GM23248 (cell line): ENCODE measurements around the gene OR2T11. TPM values are rescaled to one million over a fixed set of nuclear protein-coding genes. Genes with fewer than 3 reads are reported as not detected.
"Not testable (repeated sequence)": the region's sequence is repeated elsewhere in the genome, so short reads cannot be mapped to it uniquely, and the experiment has no call there.

Experiments used
- DNase-seq: peaks from one replicate; pipeline ENCODE4 v3.0.0-alpha.2; 2015
- H2AFZ ChIP-seq: fragments of 200-600 bp; sonication (generic); 2 replicates; pipeline ENCODE4 v1.6.1; 2016; ENCODE audit warnings: antibody characterized with exemption
- H3F3A ChIP-seq: fragments of 200-600 bp; sonication (generic); 2 replicates; pipeline ENCODE4 v1.6.1; 2016; ENCODE audit warnings: mild to moderate bottlenecking, antibody characterized with exemption, mixed run types; ENCODE audit not compliant: insufficient read depth
- H3K27ac ChIP-seq: fragments of 200-600 bp; sonication (generic); 2 replicates; pipeline ENCODE4 v1.5.1; 2016; ENCODE audit warnings: mild to moderate bottlenecking
- H3K27me3 ChIP-seq: fragments of 200-600 bp; sonication (generic); replicated peaks from 2 replicates; pipeline ENCODE4 v1.6.1; 2016; ENCODE audit warnings: mild to moderate bottlenecking; ENCODE audit not compliant: insufficient read depth
- H3K36me3 ChIP-seq: fragments of 200-600 bp; sonication (generic); 2 replicates; pipeline ENCODE4 v1.6.1; 2016; ENCODE audit warnings: low read depth, mild to moderate bottlenecking
- H3K4me1 ChIP-seq: fragments of 200-600 bp; sonication (generic); 2 replicates; pipeline ENCODE4 v1.6.1; 2016; ENCODE audit warnings: mild to moderate bottlenecking; ENCODE audit not compliant: insufficient read depth
- H3K4me2 ChIP-seq: fragments of 200-600 bp; sonication (generic); one replicate; pipeline ENCODE4 v1.6.1; 2016; ENCODE audit warnings: mild to moderate bottlenecking; ENCODE audit not compliant: unreplicated experiment
- H3K4me3 ChIP-seq: fragments of 200-600 bp; sonication (generic); 2 replicates; pipeline ENCODE4 v1.5.1; 2016; ENCODE audit warnings: mild to moderate bottlenecking
- H3K79me2 ChIP-seq: fragments of 200-600 bp; sonication (generic); 2 replicates; pipeline ENCODE4 v1.6.1; 2016; ENCODE audit warnings: mild to moderate bottlenecking; ENCODE audit not compliant: insufficient read depth
- H3K9ac ChIP-seq: fragments of 200-600 bp; sonication (generic); 2 replicates; pipeline ENCODE4 v1.6.1; 2016; ENCODE audit warnings: mild to moderate bottlenecking
- H3K9me2 ChIP-seq: fragments of 200-600 bp; sonication (generic); 2 replicates; pipeline ENCODE4 v1.6.1; 2016; ENCODE audit warnings: mixed run types, mild to moderate bottlenecking, moderate library complexity; ENCODE audit not compliant: insufficient read depth
- H3K9me3 ChIP-seq: fragments of 200-600 bp; sonication (generic); one replicate; pipeline ENCODE4 v1.6.1; 2017; ENCODE audit warnings: low read depth
- H4K20me1 ChIP-seq: fragments of 200-600 bp; sonication (generic); 2 replicates; pipeline ENCODE4 v1.6.0; 2016; ENCODE audit not compliant: insufficient read depth
- WGBS, 2 experiments: methylation state at CpG; one replicate each; pipeline ENCODE4 v1.1.6; 2015 to 2017; ENCODE audit warnings: low lambda C conversion rate in 2 of 2, low coverage in 1 of 2; ENCODE audit errors: missing lambda C conversion rate in 2 of 2; 5-methylcytosine and 5-hydroxymethylcytosine counted together
- in situ Hi-C: fragments of 300-500 bp; cut with MboI; formaldehyde crosslinking; loops from 2 replicates; pipeline ENCODE4 v1.15.0; 2020
- polyA plus RNA-seq: library from polyadenylated mRNA; unstranded; fragments of >200 nt; fragmentation: Nextera tagmentation; extraction: Ambion mirVana; gene quantifications from 2 replicates; pipeline ENCODE4 v1.2.1, GENCODE V29; 2016
- total RNA-seq: library from RNA; depleted of rRNA; stranded (reverse); fragments of >200 nt; shearing (Covaris generic); gene quantifications from 2 replicates; pipeline ENCODE4 v1.2.3, GENCODE V29; 2014

OR2T11 gene
- total and polyA plus RNA-seq, 2 experiments from 2014 or later: not detected

DNA sequence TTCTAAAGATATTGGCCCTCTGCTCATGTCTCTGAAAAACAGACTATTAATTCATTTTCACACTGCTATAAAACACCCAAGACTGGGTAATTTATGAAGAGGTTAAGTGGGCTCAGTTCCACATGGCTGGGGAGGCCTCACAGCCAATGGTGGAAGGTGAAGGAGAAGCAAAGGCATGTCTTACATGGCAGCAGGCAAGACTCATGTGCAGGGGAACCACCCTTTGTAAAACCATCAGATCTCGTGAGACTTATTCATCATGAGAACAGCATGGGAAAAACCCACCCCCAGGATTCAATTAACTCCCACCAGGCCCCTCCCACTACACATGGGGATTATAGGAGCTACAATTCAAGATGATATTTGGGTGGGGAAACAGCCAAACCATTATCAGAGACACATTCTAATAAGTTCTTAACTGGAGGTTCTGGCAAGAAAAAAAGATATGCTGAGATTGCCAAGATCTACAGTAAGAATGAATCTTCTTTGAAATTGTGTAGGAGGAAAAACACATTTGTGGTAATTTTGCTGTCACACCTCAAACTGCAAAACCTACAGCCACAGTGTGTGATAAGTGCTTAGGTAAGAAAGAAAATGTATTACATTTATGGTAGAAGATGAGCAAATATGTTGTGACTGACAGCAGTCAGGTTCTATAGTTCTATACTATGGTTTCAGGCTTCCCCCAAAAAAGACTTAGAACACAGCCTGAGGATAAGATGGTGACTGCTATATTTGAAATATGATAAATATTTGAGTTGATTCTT, 14.1 kb upstream of the OR2T11 start:
- H3K9ac ChIP-seq, in situ Hi-C loops, H3F3A ChIP-seq, H3K4me3 ChIP-seq, H3K27ac ChIP-seq, H3K4me1 ChIP-seq, H3K79me2 ChIP-seq, H3K9me3 ChIP-seq, H3K27me3 ChIP-seq, H3K4me2 ChIP-seq, H4K20me1 ChIP-seq, DNase-seq, H2AFZ ChIP-seq, H3K9me2 ChIP-seq, H3K36me3 ChIP-seq: not testable (repeated sequence)
- WGBS, 2 experiments: no CpG with 5 or more reads among the region's 1 CpG

- in situ Hi-C loops, H3K9ac ChIP-seq, H3K4me1 ChIP-seq, H3K4me2 ChIP-seq, DNase-seq, H4K20me1 ChIP-seq, H3K9me3 ChIP-seq, H3K27me3 ChIP-seq, H3F3A ChIP-seq, H3K27ac ChIP-seq, H3K4me3 ChIP-seq, H2AFZ ChIP-seq, H3K36me3 ChIP-seq, H3K9me2 ChIP-seq, H3K79me2 ChIP-seq: not testable (repeated sequence)
- WGBS, 2 experiments: 41 to 50% methylated on average over 1 of the region's 3 CpGs
These were observed 10.3 kb upstream of the OR2T11 start, which contains the start of gene OR2T35 for GRCh38 chr1:248645178-248645577. OR2T35 (minus strand) TSS chr1:248645278; CDS start chr1:248639258, 6,020 bp downstream.

DNA sequence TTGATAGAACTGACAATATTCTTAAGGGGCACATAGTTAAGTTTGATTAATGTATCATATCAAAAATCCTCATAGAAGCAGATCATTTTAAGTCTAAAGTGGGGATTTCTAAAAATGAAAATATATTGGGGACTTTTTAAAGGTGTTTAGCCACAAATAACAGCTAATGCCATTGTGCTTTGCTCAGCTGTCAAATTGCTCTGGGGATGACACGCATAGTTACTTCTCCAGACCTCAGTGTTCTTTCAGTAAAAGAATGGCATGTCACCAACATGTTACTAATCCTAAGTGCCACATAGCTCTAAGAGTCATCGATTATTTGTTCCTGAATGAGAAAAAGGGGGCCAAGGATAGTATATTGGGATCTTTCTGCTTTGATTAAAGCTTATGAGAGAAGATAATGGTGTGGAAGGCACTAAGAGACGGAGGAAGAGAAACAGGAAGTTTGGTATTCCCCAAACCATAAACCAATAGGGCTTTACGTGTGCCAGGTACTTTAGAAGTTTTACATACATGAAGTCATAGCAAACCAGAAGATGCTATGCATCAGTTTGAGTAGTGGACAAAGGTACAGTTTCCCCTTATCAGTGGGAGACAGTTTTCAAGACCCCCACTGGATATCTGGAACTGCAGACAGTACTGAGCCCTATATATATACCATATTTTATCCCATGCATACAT, 8.2 kb upstream of the OR2T11 start:
- WGBS, 2 experiments: no CpG with 5 or more reads among the region's 4 CpGs

GRCh38 chr1:248641583-248641982, 6.7 kb upstream of the OR2T11 start:
- H3F3A ChIP-seq, H3K4me2 ChIP-seq, H3K27me3 ChIP-seq, H3K9ac ChIP-seq, H4K20me1 ChIP-seq, H2AFZ ChIP-seq, H3K9me3 ChIP-seq, H3K36me3 ChIP-seq, H3K79me2 ChIP-seq, H3K9me2 ChIP-seq, in situ Hi-C loops, DNase-seq, H3K27ac ChIP-seq, H3K4me3 ChIP-seq, H3K4me1 ChIP-seq: not testable (repeated sequence)
- 69% methylated on average over 2 of the region's 5 CpGs; no CpG with 5 or more reads in 1 of the 2 experiments for WGBS, 2 experiments

More for the DNA sequence above, 8.2 kb upstream of the OR2T11 start:
- H3K79me2 ChIP-seq, H3K36me3 ChIP-seq, DNase-seq, H3F3A ChIP-seq, H3K4me2 ChIP-seq, H2AFZ ChIP-seq, H3K4me1 ChIP-seq, H3K4me3 ChIP-seq, in situ Hi-C loops, H4K20me1 ChIP-seq, H3K9me3 ChIP-seq, H3K9me2 ChIP-seq, H3K9ac ChIP-seq, H3K27ac ChIP-seq, H3K27me3 ChIP-seq: not testable (repeated sequence)

DNA sequence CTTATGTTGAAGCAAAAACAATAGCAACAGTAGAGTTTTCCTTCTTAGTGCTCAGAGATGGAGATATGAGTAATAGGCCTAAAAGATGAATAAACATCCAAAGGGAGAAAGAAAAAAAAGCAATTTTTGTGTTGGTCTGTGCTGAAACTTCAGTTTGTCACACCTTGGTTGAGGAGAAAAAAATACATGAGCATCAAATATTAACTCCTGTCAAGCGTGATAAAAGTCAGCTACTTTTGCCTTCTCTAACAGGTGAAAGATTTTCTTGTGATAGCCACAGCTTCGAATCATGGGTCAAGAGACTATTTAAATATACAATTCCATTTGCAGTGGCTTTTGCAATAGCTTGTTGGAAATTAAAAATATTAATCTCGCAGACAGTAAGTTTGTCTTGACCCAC, 6.0 kb upstream of the OR2T11 start:
- H3K4me3 ChIP-seq, in situ Hi-C loops, H3F3A ChIP-seq, H3K79me2 ChIP-seq, H3K27me3 ChIP-seq, H2AFZ ChIP-seq, H3K4me2 ChIP-seq, H3K4me1 ChIP-seq, H4K20me1 ChIP-seq, H3K9me2 ChIP-seq, H3K9ac ChIP-seq, DNase-seq, H3K9me3 ChIP-seq, H3K27ac ChIP-seq, H3K36me3 ChIP-seq: not testable (repeated sequence)
- no CpG with 5 or more reads among the region's 3 CpGs for WGBS, 2 experiments

DNA sequence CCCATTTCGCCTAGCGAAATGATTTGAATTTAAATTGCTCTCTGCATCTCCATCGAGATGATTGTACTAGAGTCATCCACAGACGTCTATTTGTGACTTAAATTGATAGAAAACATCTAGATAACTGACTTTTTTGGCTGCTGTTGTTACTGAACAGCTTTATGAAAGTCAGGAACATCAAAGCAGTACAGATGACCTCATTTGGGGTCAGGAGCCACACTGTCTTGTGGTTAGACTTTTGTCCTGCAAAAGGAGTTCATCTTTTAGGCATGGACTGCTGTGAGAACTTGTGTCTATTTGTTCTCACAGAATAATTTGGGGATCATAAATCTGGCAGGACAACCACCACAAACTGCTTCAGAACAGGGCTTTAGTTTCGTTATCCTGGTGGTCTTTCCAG, 4.8 kb upstream of the OR2T11 start:
- H3K9me2 ChIP-seq, H3K4me3 ChIP-seq, H3K27me3 ChIP-seq, H3K27ac ChIP-seq, H3K9me3 ChIP-seq, H3F3A ChIP-seq, H3K4me1 ChIP-seq, H2AFZ ChIP-seq, H4K20me1 ChIP-seq, DNase-seq, in situ Hi-C loops, H3K9ac ChIP-seq, H3K79me2 ChIP-seq, H3K4me2 ChIP-seq, H3K36me3 ChIP-seq: not testable (repeated sequence)
- WGBS, 2 experiments: no CpG with 5 or more reads among the region's 5 CpGs

DNA sequence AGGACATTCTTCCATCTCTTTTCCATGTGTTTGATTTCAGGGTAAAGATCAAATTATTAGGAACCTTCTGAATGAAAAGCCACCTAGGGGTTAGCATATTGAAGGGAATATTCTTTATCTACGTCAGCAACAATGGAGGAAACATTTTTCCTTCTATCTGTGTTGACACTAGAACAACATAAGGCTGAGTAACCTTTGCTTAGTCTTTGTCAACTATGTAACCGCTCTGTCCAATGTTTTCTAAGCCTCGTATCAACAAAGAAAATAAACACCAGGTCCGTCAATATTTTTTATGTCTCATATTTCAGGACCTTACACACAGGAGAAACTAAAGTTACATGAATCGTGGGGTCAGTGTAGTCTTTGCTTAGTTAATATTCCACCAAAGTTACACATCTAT, 1.7 kb upstream of the OR2T11 start:
- H3K4me1 ChIP-seq, H3K27me3 ChIP-seq, H3F3A ChIP-seq, DNase-seq, H2AFZ ChIP-seq, H3K9me2 ChIP-seq, H3K27ac ChIP-seq, H3K4me3 ChIP-seq, H3K9ac ChIP-seq, H4K20me1 ChIP-seq, H3K4me2 ChIP-seq, in situ Hi-C loops, H3K9me3 ChIP-seq, H3K36me3 ChIP-seq, H3K79me2 ChIP-seq: not testable (repeated sequence)
- WGBS, 2 experiments: 2 to 7% methylated on average over 3 of the region's 5 CpGs
